Activated CD4-positive, CD25-positive, alpha-beta regulatory T cell treated with anti-CD3 and anti-CD28 coated beads, Interleukin-2, amount 50 U/mL, for 24 hours (primary cell): ENCODE measurements around the gene RTN4IP1.

ENCODE experiments used
- ATAC-seq, 2 donors: fragments of 150-1000 bp; cut with Tn5 transposase; one replicate each; pipeline ENCODE4 v1.10.0; 2021; ENCODE audit warnings: mild to moderate bottlenecking in 1 of 2, moderate library complexity in 1 of 2

RTN4IP1 gene

DNA sequence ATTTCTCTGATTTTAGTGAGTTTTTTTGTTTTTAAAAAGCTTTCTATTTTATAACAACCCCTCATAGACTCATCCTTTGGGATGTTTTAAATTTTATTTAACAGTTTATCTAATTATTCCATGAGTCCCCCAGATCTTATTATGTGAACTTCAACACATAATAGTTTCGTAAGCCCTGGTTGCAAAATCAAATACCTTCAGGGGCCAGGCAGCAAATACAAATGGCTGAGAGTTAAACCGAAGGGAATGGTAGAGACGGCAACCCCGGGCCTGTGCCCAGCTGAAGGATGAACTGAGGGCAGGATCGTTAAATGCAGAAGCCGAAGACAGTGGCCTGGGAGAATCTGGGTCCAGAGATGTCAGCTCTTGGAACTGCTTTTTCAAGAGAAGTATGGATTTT, 88.4 kb downstream of the RTN4IP1 start:
- no peak for ATAC-seq

DNA sequence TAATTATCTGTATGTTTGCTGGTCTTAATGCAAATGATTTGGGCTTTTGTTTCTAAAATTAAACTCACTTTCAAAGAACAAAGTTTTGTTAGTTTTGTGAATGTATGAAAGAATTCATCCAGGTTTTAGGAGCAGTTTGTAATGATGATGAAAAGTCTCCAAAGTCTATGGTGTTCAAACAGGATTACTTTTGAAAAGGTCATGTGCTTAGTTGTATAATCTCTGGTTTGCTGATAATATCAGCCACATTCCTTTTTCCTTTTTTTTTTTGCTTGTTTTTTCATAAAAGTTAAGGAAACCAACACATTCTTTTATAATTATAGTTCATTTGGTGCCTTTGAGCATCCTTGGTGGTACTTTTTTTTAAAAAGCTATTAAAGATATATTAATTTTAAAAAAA, 88.9 kb downstream of the RTN4IP1 start:
- no peak for ATAC-seq

DNA sequence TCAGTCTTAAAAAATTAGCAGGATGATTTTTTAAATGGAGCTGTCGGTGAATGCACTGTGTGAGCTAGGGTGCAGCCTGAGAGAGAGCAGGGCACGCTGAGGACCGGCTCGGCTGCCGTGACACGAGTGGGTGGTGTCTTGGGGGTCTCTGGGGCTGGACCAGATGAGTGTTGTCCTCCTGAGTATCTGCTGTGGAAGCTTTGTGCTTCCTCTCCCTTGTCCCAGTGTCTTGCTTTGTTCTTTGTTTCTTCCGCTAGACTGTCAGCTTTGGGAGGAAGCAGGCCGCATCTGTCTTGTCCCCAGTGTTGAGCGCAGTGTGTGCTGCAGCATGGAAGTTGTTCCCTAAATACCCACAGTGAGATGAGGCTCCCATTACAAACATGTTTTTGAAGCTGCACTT, 89.4 kb downstream of the RTN4IP1 start:
- no peak for ATAC-seq

DNA sequence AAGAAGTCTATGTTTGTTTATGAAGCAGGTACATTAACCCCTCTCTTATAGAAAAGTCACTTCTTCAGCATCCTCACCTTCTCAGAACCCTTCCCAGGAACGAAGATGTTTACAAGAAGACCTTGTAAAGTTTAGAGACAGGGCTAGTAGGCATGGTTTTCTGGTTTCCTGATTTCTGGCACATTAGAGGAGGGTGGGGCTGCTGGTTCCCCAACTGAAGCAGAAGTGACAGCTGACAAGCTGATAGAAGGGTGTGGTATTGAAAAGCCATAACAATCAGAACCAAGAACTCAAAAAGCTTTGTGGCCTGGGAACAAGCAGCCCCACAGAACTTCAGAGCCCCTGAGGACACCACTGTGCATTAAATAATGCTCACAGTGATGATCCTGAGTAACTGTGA, 91.2 kb downstream of the RTN4IP1 start:
- ATAC-seq = no peak

DNA sequence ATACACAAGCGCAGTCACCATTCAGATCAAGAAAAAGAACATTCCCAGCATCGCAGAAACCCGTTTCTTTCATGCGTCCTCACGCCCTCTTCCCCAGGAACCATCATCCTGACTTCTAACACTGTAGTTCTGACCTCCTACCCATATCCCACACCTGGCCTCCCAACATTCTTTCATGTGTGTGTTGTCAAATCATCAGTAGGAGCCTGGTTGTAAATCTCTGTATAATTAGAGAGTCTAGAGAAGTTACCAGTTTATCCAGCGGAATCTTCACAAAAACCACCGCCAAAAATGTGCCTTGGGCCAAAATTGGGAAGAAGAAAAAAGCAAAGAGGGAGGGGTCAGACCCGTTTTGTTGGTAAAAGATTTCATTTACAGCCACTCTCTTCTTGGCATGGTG, 91.6 kb downstream of the RTN4IP1 start:
- no peak for ATAC-seq

DNA sequence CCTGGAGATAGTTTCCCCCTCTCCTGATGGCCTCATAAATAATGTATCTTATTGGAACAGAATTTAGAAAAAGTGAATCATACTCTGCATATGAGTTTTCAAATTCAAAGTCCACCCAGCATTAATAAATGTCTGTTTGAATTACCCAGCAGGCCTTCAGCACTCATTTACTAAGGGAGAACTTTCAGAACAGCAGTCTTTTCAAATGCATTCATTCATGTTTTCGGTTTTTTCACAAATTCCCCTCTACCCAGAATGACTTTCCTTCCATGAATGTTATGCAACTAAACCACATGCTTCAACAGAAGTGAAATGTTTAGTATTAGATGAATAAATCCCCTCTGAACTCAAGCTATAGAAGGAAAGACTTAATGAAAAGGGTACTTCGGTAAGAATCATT, 92.4 kb downstream of the RTN4IP1 start:
- ATAC-seq = peak; percentile 47 to 58

DNA sequence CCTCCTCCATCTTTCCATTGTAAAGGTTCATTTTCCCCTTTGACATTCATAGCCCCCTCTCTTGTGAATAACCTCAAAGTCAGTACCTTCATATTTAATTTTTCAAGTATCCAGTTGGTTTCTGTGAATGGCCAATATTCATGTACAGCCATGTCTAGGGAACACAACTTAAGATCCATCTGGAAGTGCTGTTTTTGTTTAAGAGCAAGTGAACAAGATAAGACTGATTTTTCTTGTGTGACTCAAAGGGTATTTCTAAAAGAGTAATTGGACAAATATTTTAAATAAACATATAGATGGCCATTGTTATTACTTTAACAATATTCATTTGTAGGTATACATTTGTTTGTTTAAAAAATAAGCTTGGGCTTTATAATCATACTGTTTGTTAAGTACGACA, 92.9 kb downstream of the RTN4IP1 start:
- ATAC-seq = no peak

DNA sequence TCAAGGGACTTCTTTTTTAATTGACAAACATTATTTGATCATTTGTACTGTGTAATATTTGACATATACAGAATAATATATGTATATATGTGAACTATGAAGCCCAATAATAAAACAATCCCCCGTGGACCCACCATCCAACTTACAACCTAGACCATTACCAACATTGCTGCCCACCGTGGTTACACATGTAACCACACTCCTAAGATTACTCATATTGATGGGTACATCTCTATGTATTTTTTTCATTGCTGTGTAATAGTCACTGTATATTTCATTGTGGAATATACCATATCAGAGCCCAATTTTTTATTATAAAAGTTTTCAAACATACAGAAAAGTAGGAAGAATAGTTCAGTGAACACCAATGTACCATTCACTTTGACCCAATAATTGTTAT, 94.3 kb downstream of the RTN4IP1 start:
- ATAC-seq = peak; percentile 22 to 40

DNA sequence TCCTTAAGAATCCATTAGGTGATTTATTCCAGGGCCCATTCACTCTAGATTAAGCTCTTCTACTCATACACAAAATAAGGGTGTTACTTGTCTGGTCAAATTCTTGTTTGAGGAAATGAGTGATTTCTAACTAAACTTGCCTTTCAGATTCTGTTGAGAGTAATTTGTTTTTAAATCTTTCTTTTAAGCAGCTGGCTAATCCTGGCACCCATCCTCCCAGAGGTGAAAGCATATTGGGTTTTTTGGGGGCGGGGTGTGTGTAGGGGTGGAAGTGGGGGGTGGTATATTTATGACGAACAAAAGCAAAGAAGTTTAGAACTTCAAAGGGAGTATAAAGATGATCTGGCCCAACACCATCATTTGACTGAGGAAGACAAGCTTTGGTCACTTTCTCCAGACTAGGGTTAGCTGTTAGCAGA, 94.7 kb downstream of the RTN4IP1 start:
- peak; percentile 74 to 80 for ATAC-seq

DNA sequence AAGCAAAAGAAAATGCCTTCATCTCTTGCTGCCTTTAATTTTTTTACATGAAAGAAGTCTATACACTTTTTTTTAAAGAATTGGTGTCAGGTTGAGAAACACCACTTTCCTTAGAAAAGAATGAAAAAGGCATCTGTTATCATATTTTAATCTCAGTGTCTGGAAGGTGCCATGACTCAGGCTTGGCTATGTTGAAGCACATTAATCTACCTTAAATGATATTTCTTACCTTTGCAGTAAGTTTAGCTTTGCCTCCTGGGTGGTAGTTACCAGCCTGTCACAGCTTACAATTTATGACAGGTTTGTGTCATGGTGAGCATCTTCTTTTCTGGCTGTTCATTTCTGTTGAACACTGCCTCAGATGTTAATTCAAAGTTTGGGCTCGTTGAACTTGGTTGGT, 95.3 kb downstream of the RTN4IP1 start:
- ATAC-seq = no peak

DNA sequence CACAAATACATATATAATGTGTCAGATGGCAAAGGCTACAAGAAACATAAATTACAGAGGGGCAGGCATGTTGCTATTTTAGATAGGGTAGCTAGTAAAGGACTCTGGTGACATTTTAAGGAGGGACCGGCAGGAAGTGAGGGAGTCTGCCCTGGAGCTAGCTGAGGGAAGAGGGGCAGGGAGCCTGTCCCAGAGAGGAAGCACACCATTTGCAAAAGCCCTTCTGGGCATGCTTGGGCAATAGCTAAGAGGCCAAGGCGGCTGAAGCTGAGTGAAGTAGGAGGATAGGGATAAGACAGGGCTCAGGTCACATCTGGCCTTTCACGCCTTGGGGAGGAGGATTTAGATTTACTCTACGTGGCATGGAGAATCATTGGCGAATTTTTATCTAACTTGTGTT, 96.2 kb downstream of the RTN4IP1 start:
- no peak for ATAC-seq

DNA sequence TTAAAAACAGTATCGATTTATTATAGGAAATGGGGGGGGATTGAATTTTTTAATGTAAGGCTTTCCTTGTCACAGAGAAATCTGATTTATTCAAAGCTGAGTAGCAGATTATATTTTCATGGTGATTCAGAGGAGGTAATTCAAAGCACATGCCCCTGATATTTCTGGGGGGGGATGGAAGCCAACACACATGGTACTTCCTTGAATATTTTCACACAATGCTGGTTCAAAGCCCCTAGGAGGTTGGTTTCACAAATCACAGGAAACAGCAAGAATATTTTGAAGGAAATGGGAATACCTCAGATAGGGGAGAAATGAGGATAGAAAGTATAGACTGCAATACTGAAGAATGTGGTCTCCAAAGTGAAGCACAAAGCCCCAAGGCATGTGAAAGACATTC, 98.8 kb downstream of the RTN4IP1 start:
- ATAC-seq = no peak

DNA sequence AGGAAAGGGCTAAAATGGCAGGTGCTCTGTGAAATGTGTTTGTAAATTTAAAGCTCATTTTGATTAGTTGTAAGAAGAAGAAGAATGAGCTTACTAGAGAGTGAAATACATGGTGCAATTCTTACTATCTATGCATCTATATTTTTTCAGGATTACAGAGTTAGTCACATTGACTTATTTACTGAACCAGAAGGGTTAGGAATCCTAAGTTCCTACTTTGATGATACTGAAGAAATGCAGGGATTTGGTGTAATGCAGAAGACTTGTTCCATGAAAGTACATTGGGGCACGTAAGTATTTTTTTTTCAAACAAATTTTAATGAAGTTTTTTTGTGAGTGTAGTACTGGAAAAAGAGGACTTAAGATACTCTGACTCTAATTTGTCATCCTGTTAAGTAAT, 99.3 kb downstream of the RTN4IP1 start:
- ATAC-seq = no peak

DNA sequence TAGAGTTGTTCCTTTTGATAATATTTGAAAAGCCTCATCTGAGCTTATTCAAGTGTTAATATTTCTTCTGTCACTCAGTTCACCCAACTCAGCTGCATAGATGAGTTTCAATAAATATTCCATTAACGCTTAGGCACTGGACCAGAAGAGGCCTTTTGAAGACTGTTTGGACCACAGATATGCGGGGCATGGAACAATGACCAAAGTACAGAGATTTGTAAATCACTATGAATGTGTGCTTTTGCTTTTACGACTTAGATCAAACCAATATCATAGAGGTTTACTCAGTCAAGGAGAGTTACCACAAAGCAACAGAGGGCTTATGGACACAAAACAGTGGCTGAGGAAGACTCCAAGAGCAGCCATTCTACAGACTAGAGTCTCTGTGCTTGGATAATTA, 99.9 kb downstream of the RTN4IP1 start:
- ATAC-seq = no peak

DNA sequence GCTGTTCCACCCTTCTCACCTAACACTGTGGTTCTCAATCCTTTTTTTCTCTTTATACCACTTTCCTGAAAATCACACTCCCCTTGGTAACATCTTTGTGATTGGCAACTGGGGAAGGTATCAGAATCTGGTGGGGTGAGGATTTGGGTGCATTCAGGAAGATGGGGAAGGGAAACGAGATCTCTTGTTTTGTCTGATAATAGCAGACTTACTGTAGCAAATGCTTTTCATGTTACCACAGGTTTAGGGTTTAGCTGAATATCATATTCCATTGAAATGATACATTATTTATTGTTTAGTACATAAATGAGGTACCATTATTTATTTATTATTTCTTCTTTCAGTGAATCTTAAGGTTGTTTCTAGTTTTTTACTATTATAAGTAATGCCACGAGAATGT, 100.8 kb downstream of the RTN4IP1 start:
- no peak for ATAC-seq

DNA sequence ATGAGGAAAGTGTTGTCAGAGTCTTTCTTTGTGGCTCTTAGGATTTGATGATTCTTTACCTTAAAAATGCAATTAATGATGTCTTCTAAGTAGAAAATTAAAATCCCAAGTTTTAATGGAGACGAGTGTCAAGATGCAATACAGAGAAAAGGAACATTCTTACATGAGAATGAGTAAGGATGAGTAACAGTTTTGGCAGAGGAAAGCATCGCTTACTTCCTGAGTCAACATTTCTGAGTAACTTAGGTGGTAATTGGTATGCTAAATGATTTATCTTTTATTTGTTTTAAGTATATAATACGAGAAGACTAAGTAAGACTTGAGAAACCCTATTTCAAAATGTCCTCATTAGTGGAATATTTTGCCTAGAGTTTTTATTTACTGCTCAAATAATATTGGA, 101.3 kb downstream of the RTN4IP1 start:
- peak; percentile 63 to 68 for ATAC-seq

DNA sequence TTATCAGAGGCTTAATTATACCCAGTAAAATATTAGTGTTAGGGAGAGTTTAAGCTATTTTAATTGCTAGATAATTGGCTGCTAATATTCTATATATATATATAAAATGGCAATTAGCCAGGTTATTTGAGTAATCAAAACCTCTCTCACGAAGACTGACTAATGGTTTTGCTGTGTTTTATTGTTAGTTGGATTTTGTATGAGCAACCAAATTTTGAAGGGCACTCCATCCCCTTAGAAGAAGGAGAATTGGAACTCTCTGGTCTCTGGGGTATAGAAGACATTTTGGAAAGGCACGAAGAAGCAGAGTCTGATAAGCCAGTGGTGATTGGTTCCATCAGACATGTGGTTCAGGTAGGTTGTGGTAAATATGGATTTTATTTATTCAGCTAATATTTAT, 102.2 kb downstream of the RTN4IP1 start:
- no peak for ATAC-seq

DNA sequence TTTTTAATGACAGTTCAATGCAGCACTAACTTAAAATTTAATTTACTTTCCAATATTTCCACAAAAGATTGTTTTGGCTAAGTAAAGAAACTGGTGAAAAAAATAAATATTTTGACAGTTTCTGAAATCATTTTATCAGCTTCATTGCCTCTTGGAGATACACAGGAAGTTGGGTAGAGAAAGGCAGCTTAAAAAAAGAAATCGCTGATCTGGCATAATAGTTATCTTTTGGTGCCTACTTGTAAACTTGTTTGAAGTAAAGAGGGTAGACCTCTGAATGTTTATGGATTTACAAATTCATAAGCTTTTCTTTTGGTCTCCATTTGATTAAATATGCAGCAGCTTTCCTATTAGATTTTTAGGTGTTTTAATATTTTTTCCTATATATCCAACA, 103.4 kb downstream of the RTN4IP1 start:
- ATAC-seq = no peak

DNA sequence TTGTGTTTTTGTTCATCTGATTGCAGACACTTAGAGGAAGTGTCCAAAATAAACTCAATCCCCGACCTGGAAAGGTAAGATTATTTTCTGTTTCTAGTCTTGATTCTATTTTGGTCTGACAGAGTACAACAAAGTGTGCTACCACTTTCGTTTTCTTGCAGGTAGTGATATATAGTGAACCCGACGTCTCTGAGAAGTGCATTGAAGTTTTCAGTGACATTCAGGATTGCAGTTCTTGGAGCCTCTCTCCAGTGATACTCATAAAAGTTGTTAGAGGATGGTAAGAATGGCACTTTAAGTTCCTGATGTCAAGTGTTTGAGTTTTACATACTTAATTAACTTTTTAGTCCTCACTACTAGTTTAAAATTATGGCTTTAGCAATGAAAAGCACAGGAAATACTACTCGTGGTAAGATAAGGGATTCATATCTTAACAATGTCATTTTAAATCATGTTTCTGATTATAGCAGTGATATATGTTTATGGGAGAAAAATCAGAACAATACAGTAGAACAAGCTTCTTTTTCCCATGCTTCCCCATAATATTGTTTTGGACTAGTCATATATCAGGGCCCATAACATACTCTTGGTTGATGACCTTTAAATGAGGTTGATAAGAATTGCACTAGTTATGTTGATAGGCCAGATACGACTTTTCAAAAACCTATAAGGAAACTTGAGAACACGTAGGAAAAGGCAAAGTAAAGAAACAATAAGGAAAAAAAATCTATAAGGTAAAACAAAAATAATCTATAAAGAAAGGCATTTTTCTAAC, 104.0 kb downstream of the RTN4IP1 start:
- peak; percentile 24 to 26 for ATAC-seq

DNA sequence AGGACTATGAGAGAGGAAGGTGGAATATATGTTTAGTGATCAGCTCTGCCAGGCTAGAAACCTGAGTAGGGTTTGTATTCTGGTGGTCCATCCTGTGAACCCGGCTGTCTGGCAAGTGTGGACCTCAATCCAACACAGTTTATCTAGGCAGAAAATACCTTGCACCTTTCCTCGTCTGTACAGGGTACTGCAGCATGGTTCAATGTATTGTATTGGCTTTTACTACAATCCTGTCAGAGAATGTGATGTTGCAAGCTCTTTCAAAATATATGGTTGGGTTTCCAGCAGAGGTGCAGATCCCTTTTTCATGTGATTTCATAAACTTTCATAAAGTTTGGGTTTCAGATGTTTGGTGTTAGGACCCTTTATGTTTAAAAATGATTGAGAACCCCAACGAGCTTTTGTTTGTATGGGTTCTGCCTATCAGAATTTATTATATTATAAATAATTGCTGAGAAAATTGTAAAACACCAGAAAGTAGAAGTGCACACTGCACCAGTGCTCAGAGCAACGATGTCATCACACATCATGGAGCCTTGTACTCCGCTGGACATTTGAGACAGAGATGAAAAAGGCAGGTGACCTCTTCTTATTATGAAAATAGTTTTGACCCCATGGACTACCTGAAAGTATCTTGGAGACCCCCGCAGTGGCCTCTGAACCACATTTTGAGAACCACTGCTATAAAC, 106.6 kb downstream of the RTN4IP1 start:
- ATAC-seq = no peak
